HepG2 (cell line): Measurements from ENCODE around the gene DSTN. TPM values are rescaled to one million over a fixed set of nuclear protein-coding genes. Genes with fewer than 3 reads are reported as not detected.

Experiments
- CREM ChIP-seq, 2 experiments: sonication (generic) in 1 of 2; formaldehyde crosslinking in 1 of 2; IDR thresholded peaks; 2 replicates each; pipeline versions ENCODE4 v1.4.0 to v1.6.1; 2016 to 2020; ENCODE audit warnings: antibody characterized with exemption in 1 of 2, mild to moderate bottlenecking in 1 of 2, missing genetic modification reagents in 1 of 2
- GLMP ChIP-seq: sonication (generic); formaldehyde crosslinking; IDR thresholded peaks from 2 replicates; pipeline ENCODE4 v1.9.0; 2021; ENCODE audit warnings: missing genetic modification reagents, mild to moderate bottlenecking, borderline replicate concordance
- KAT8 ChIP-seq: IDR thresholded peaks from 2 replicates; pipeline ENCODE4 v1.6.1; 2016; ENCODE audit warnings: missing genetic modification reagents, missing compliant biosample characterization
- MLX ChIP-seq: IDR thresholded peaks from 2 replicates; pipeline ENCODE4 v1.6.1; 2016
- MYC ChIP-seq: sonication (generic); formaldehyde crosslinking; IDR thresholded peaks from 2 replicates; pipeline ENCODE4 v1.9.0; 2021; ENCODE audit warnings: missing genetic modification reagents, borderline replicate concordance
- NBN ChIP-seq: fragments of 450-650 bp; conservative IDR thresholded peaks from 2 replicates; pipeline ENCODE4 v1.6.1; 2017
- NCOA2 ChIP-seq: sonication (generic); formaldehyde crosslinking; IDR thresholded peaks from 2 replicates; pipeline ENCODE4 v1.8.0; 2022; ENCODE audit warnings: inconsistent platforms
- PHF5A ChIP-seq: IDR thresholded peaks from one replicate; pipeline ENCODE4 v1.6.1; 2018; ENCODE audit warnings: low read depth, missing genetic modification reagents; ENCODE audit not compliant: unreplicated experiment
- SMYD3 ChIP-seq: sonication (generic); formaldehyde crosslinking; IDR thresholded peaks from 2 replicates; pipeline ENCODE4 v1.8.1; 2023; ENCODE audit warnings: mild to moderate bottlenecking, missing genetic modification reagents
- SOX5 ChIP-seq: IDR thresholded peaks from 2 replicates; pipeline ENCODE4 v1.6.1; 2016; ENCODE audit warnings: borderline replicate concordance
- STAT6 ChIP-seq: sonication (generic); formaldehyde crosslinking; IDR thresholded peaks from 2 replicates; pipeline ENCODE4 v1.4.0; 2020; ENCODE audit warnings: missing genetic modification reagents, mild to moderate bottlenecking, borderline replicate concordance
- ZC3H13 ChIP-seq: sonication (generic); formaldehyde crosslinking; IDR thresholded peaks from 2 replicates; pipeline ENCODE4 v1.8.1; 2023; ENCODE audit warnings: mild to moderate bottlenecking, missing genetic modification reagents, moderate library complexity
- ZNF205 ChIP-seq: IDR thresholded peaks from 2 replicates; pipeline ENCODE4 v1.6.1; 2018; ENCODE audit warnings: missing biosample characterization, missing genetic modification reagents
- ZNF510 ChIP-seq: sonication (generic); formaldehyde crosslinking; IDR thresholded peaks from 2 replicates; pipeline ENCODE4 v1.4.0; 2020; ENCODE audit warnings: low read depth, mild to moderate bottlenecking, missing genetic modification reagents
- ZNF567 ChIP-seq: sonication (generic); formaldehyde crosslinking; IDR thresholded peaks from 2 replicates; pipeline ENCODE4 v1.8.1; 2023; ENCODE audit warnings: mild to moderate bottlenecking, missing genetic modification reagents, borderline replicate concordance
- ZNF577 ChIP-seq: sonication (generic); formaldehyde crosslinking; IDR thresholded peaks from 2 replicates; pipeline ENCODE4 v1.4.0; 2020; ENCODE audit warnings: mild to moderate bottlenecking, low read depth, missing genetic modification reagents, borderline replicate concordance
- ZNF800 ChIP-seq: sonication (generic); formaldehyde crosslinking; IDR thresholded peaks from 2 replicates; pipeline ENCODE4 v1.4.0; 2020; ENCODE audit warnings: missing genetic modification reagents
- ZNF879 ChIP-seq: sonication (generic); formaldehyde crosslinking; IDR thresholded peaks from 2 replicates; pipeline ENCODE4 v1.8.1; 2023; ENCODE audit warnings: missing genetic modification reagents
- ZNF891 ChIP-seq: sonication (generic); formaldehyde crosslinking; IDR thresholded peaks from 2 replicates; pipeline ENCODE4 v1.5.0; 2020; ENCODE audit warnings: mild to moderate bottlenecking, missing genetic modification reagents
- ZSCAN30 ChIP-seq: sonication (generic); formaldehyde crosslinking; IDR thresholded peaks from 2 replicates; pipeline ENCODE4 v1.5.0; 2020; ENCODE audit warnings: mild to moderate bottlenecking, missing genetic modification reagents
- polyA plus RNA-seq, 8 experiments: library from polyadenylated mRNA; depleted of rRNA in 3 of 8; stranded (reverse) in 7 of 8; unstranded in 1 of 8; fragments of >200 nt; fragmentation: Illumina TruSeq in 4 of 8; extraction: Trizol in 4 of 8; gene quantifications; 2 replicates each; pipeline versions ENCODE4 v1.2.1 to v1.2.3, GENCODE V29; 2011 to 2016; ENCODE audit warnings: low read depth in 4 of 8, missing spikeins in 1 of 8, mixed read lengths in 1 of 8; ENCODE audit not compliant: insufficient read depth in 1 of 8
- total RNA-seq, 5 experiments: library from RNA; depleted of rRNA; stranded (reverse); fragments of >200 nt; fragmentation: Illumina TruSeq; extraction: Trizol; gene quantifications; 2 replicates each; pipeline ENCODE4 v1.2.3, GENCODE V29; 2016; ENCODE audit warnings: low read depth in 1 of 5

Gene DSTN
- total and polyA plus RNA-seq, 2 of the 13 experiments (the other 11 are each of a cell fraction or from before 2014, with no cell fraction given): 27.6 to 106 TPM

GRCh38 chr20:17530716-17531664, 38.9 kb upstream of the DSTN start, which contains the start of gene BFSP1 (continued):
- TF ChIP-seq STAT6 (CRISPR knock-in tag) (peak; percentile 42; the same call in 1 of the 2 replicates), CREM (IDR thresholded peaks at IDR 0.05) (no peak), CREM (CRISPR knock-in tag; IDR thresholded peaks at IDR 0.05) (no peak), ZNF577 (CRISPR knock-in tag) (no peak), ZNF510 (CRISPR knock-in tag) (no peak), SMYD3 (peak; percentile 79; the same call in 1 of the 2 replicates), ZNF879 (CRISPR knock-in tag) (no peak), ZSCAN30 (no peak), ZC3H13 (no peak), SOX5 (CRISPR knock-in tag) (peak; percentile 15; the same call in 1 of the 2 replicates), KAT8 (CRISPR knock-in tag) (peak; percentile 57), GLMP (CRISPR knock-in tag) (no peak), ZNF205 (CRISPR knock-in tag) (no peak), MLX (CRISPR knock-in tag) (peak; percentile 62), ZNF891 (CRISPR knock-in tag) (peak; percentile 78), ZNF567 (CRISPR knock-in tag) (peak; percentile 91), PHF5A (CRISPR knock-in tag) (no peak), MYC (peak; percentile 48; the same call in 1 of the 2 replicates), ZNF800 (CRISPR knock-in tag) (peak; percentile 99), NBN (no peak), NCOA2 (CRISPR knock-in tag) (0 out of 2 replicates have a peak, but pooled peaks have one; percentile 9)
